Caco-2 (cell line): Measurements from ENCODE around the gene CADPS2. TPM values are rescaled to one million over a fixed set of nuclear protein-coding genes. Genes with fewer than 3 reads are reported as not detected.

ENCODE experiments used
- BruUV-seq: library from RNA; stranded (reverse); fragments of 400-500 nt; replicated peaks from 2 replicates; lab custom pipeline; 2021; lab: Mats Ljungman, UMichigan
- CTCF ChIA-PET: fragments of 300-600 bp; sonication (Branson Sonifier 250); formaldehyde crosslinking; loops from one replicate; lab custom pipeline; 2022; ENCODE audit warnings: antibody characterized with exemption; lab: Charles Lee
- POLR2A ChIA-PET: fragments of 300-600 bp; sonication (Branson Sonifier 250); formaldehyde crosslinking; loops from one replicate; lab custom pipeline; 2022; ENCODE audit warnings: antibody characterized with exemption; lab: Charles Lee
- DNase-seq, 2 experiments: peaks; one replicate each; pipeline versions ENCODE4 v3.0.0 to v3.0.0-alpha.2; 2020 to 2022
- H3K27me3 ChIP-seq: replicated peaks from 2 replicates; pipeline ENCODE4 v1.6.0; 2011; ENCODE audit warnings: low read length; ENCODE audit not compliant: control insufficient read depth, insufficient read depth
- H3K36me3 ChIP-seq: 2 replicates; pipeline ENCODE4 v1.5.1; 2011; ENCODE audit warnings: low read length; ENCODE audit not compliant: control insufficient read depth, insufficient read depth
- H3K4me1 ChIP-seq: fragments of 250-450 bp; sonication (Bioruptor Pico); 2 replicates; pipeline ENCODE4 v1.5.1; 2020; ENCODE audit warnings: mild to moderate bottlenecking
- H3K4me3 ChIP-seq: 2 replicates; pipeline ENCODE4 v1.5.1; 2011; ENCODE audit warnings: low read depth, mild to moderate bottlenecking, control low read depth, low read length
- H3K9me3 ChIP-seq: fragments of 250-450 bp; sonication (Bioruptor Pico); 2 replicates; pipeline ENCODE4 v1.5.1; 2020; ENCODE audit warnings: mild to moderate bottlenecking, moderate library complexity
- H3K27ac Mint-ChIP-seq: one replicate; pipeline ENCODE4 v1.8.0; 2022; ENCODE audit warnings: mixed read lengths; ENCODE audit not compliant: unreplicated experiment
- H3K27me3 Mint-ChIP-seq: one replicate; pipeline ENCODE4 v1.8.0; 2022; ENCODE audit warnings: mixed read lengths; ENCODE audit not compliant: insufficient read depth, unreplicated experiment
- H3K36me3 Mint-ChIP-seq: one replicate; pipeline ENCODE4 v1.8.0; 2022; ENCODE audit warnings: mild to moderate bottlenecking, mixed read lengths; ENCODE audit not compliant: insufficient read depth, unreplicated experiment
- H3K4me1 Mint-ChIP-seq: one replicate; pipeline ENCODE4 v1.8.0; 2022; ENCODE audit warnings: low read depth, mixed read lengths; ENCODE audit not compliant: unreplicated experiment
- H3K4me3 Mint-ChIP-seq: one replicate; pipeline ENCODE4 v1.8.0; 2022; ENCODE audit warnings: mild to moderate bottlenecking, moderate library complexity, mixed read lengths; ENCODE audit not compliant: unreplicated experiment
- H3K9me3 Mint-ChIP-seq: one replicate; pipeline ENCODE4 v1.8.0; 2022; ENCODE audit warnings: mixed read lengths; ENCODE audit not compliant: unreplicated experiment
- intact Hi-C: fragments of 100-400 bp; cut with micrococcal nuclease; formaldehyde crosslinking; loops from one replicate; pipeline ENCODE4 v1.10.0; 2022; ENCODE audit not compliant: unreplicated experiment
- total RNA-seq: library from RNA; stranded (reverse); gene quantifications from 2 replicates; pipeline ENCODE4 v1.2.3, GENCODE V29; 2022
- TF ChIP-seq, protein P1 (sequence below), 2 experiments: fragments of 200-600 bp in 1 of 2; IDR thresholded peaks; 1 replicate in 1 of 2; 2 replicates in 1 of 2; pipeline versions ENCODE4 v1.5.1 to v1.8.0; 2011 to 2022; ENCODE audit warnings: antibody characterized with exemption in 1 of 2, control low read depth in 1 of 2, inconsistent platforms in 1 of 2, low read depth in 1 of 2, low read length in 1 of 2, mild to moderate bottlenecking in 1 of 2, moderate library complexity in 1 of 2; ENCODE audit not compliant: insufficient read depth in 1 of 2, severe bottlenecking in 1 of 2, unreplicated experiment in 1 of 2

The CADPS2 gene
- total RNA-seq, 1 experiment from 2014 or later = 2.7 TPM

DNA sequence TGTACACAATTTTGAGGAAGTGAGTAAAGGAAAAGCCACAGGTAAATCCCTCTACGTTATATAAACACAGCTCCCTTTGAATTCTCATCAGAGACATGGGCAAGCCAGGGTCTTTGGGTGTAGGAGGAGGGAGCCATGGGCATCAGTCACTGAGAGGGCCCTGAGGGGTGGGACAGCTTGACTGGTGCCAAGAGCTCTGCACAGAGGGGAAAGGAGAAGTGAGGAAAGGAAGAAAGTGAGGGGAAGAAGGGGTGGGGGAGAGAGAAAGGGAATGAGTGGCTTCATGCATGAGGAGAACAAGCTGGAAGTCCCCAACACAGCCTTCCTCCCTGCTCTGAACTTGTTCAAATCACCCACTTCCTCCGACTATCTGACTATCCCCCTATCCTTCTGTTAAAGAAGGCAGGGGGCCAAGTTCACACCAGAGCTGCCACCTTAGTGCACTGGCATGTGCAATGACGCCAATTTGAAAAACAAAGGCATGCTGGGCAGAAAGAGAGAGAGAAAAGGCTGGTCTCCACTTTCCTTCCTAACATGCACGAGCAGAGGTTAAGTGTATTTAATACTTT lies 167.2 kb downstream of the CADPS2 start:
- Histone ChIP-seq H3K4me3 (no peak overlapping the region), H3K27me3 (no peaks in the 10 kb centered on the region), H3K36me3 (no peaks in the 10 kb centered on the region), H3K4me1 (no peaks in the 10 kb centered on the region), H3K9me3 (no peaks in the 10 kb centered on the region)
- no peak overlapping the region for H3K4me3 Mint-ChIP-seq
- no peaks in the 10 kb centered on the region for H3K4me1 Mint-ChIP-seq
- H3K27ac Mint-ChIP-seq = no peak overlapping the region
- ChIA-PET POLR2A (no interaction called here), CTCF (no interaction called here)
- DNase-seq = no peak
- no TSS peak for BruUV-seq
- TF ChIP-seq, protein P1, sequence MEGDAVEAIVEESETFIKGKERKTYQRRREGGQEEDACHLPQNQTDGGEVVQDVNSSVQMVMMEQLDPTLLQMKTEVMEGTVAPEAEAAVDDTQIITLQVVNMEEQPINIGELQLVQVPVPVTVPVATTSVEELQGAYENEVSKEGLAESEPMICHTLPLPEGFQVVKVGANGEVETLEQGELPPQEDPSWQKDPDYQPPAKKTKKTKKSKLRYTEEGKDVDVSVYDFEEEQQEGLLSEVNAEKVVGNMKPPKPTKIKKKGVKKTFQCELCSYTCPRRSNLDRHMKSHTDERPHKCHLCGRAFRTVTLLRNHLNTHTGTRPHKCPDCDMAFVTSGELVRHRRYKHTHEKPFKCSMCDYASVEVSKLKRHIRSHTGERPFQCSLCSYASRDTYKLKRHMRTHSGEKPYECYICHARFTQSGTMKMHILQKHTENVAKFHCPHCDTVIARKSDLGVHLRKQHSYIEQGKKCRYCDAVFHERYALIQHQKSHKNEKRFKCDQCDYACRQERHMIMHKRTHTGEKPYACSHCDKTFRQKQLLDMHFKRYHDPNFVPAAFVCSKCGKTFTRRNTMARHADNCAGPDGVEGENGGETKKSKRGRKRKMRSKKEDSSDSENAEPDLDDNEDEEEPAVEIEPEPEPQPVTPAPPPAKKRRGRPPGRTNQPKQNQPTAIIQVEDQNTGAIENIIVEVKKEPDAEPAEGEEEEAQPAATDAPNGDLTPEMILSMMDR (IDR thresholded peaks at IDR 0.05; ENCODE audit: insufficient read depth in 1 of 2, low read depth in 1 of 2, low read length in 1 of 2, severe bottlenecking in 1 of 2, unreplicated experiment in 1 of 2) = no peak
- intact Hi-C loops = no loop called here
- H3K9me3 Mint-ChIP-seq = no peaks in the 10 kb centered on the region
- no peaks in the 10 kb centered on the region for H3K27me3 Mint-ChIP-seq
- no peaks in the 10 kb centered on the region for H3K36me3 Mint-ChIP-seq

DNA sequence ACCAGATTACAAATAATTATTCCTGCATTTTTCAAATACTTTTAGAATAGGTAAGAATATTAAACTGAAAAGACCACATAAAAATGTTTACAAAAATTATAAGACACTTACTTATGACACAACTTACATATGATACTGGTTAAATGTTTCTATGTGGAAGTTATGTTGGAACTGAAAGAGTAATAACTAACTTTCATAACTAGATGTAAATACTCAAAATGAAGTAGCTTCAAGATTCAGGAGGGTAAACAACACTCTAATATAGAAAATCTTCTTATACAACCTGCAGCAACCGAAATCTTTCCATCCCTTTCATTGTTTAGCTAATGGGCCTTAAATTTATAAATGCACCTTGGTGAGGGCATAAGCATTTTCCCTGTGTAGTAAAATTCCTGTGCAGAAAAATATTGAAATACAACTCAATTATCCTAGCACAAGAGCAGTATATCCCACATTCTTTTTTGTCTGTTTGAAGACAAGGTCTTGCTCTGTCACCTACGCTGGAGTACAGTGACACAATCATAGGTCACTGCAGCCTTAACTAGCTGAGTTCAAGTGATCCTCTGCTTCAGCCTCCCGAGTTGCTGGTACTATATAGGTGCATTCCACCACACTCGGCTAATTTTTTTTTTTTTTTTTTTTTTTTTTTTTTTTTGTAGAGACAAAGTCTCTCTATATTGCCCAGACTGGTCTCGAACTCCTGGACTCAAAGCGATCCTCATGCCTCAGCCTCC lies 168.7 kb downstream of the CADPS2 start:
- TF ChIP-seq, protein P1 (IDR thresholded peaks at IDR 0.05; ENCODE audit: insufficient read depth in 1 of 2, low read depth in 1 of 2, low read length in 1 of 2, severe bottlenecking in 1 of 2, unreplicated experiment in 1 of 2) = no peak
- no peak overlapping the region for H3K4me3 ChIP-seq
- no peak for DNase-seq
- Mint-ChIP-seq H3K9me3 (no peaks in the 10 kb centered on the region), H3K27me3 (no peaks in the 10 kb centered on the region), H3K36me3 (no peaks in the 10 kb centered on the region), H3K27ac (no peak overlapping the region), H3K4me3 (no peak overlapping the region), H3K4me1 (no peaks in the 10 kb centered on the region)
- no peaks in the 10 kb centered on the region for H3K27me3 ChIP-seq
- H3K4me1 ChIP-seq = no peaks in the 10 kb centered on the region
- CTCF ChIA-PET = no interaction called here
- no peaks in the 10 kb centered on the region for H3K9me3 ChIP-seq
- POLR2A ChIA-PET = no interaction called here
- intact Hi-C loops = no loop called here
- BruUV-seq = no TSS peak
- no peaks in the 10 kb centered on the region for H3K36me3 ChIP-seq

DNA sequence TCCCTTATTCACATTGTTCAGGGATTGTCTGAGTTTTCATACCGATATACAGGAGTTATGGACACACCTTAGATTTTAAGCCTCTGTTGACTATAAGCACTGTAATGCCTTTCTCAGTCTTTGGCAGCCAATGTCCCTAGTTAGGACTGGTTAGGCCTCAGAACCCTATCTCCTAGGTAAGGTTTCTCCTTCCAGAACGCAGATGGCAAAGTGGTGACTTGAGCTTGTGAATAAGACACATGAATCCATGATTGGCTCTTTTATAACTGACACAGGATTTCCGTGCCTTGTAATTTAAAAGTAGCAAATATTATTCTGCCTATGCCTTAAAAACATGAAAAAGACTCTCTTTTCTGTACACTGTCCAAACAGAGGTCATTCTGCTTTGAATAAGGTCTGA lies 171.1 kb downstream of the CADPS2 start:
- CTCF ChIA-PET = no interaction called here
- Mint-ChIP-seq H3K36me3 (no peaks in the 10 kb centered on the region), H3K27me3 (no peaks in the 10 kb centered on the region), H3K9me3 (no peaks in the 10 kb centered on the region), H3K4me1 (no peaks in the 10 kb centered on the region), H3K27ac (no peak overlapping the region), H3K4me3 (no peak overlapping the region)
- no TSS peak for BruUV-seq
- no peaks in the 10 kb centered on the region for H3K27me3 ChIP-seq
- intact Hi-C loops = no loop called here
- H3K36me3 ChIP-seq = no peaks in the 10 kb centered on the region
- POLR2A ChIA-PET = no interaction called here
- TF ChIP-seq, protein P1 (IDR thresholded peaks at IDR 0.05; ENCODE audit: insufficient read depth in 1 of 2, low read depth in 1 of 2, low read length in 1 of 2, severe bottlenecking in 1 of 2, unreplicated experiment in 1 of 2) = no peak
- H3K9me3 ChIP-seq = no peaks in the 10 kb centered on the region
- DNase-seq = no peak
- no peaks in the 10 kb centered on the region for H3K4me1 ChIP-seq
- H3K4me3 ChIP-seq = no peak overlapping the region
